HUES64 (cell line): Measurements from ENCODE around the gene POLR1E. TPM values are rescaled to one million over a fixed set of nuclear protein-coding genes. Genes with fewer than 3 reads are reported as not detected.

Experiments used
- H3K27ac ChIP-seq: 2 replicates; pipeline ENCODE4 v1.7.0; 2013; ENCODE audit warnings: low read depth, low read length, inconsistent platforms
- H3K27me3 ChIP-seq: 2 replicates; pipeline ENCODE4 v1.6.1; 2013; ENCODE audit warnings: mild to moderate bottlenecking, low read length; ENCODE audit not compliant: insufficient read depth
- H3K36me3 ChIP-seq: 2 replicates; pipeline ENCODE4 v1.6.1; 2013; ENCODE audit warnings: mild to moderate bottlenecking, low read length; ENCODE audit not compliant: insufficient read depth
- H3K4me1 ChIP-seq: 2 replicates; pipeline ENCODE4 v1.6.1; 2013; ENCODE audit warnings: mild to moderate bottlenecking, low read length, moderate library complexity; ENCODE audit not compliant: insufficient read depth
- H3K4me3 ChIP-seq: 2 replicates; pipeline ENCODE4 v1.5.1; 2013; ENCODE audit warnings: mild to moderate bottlenecking, low read length, moderate library complexity
- H3K9ac ChIP-seq: 2 replicates; pipeline ENCODE4 v1.6.1; 2013; ENCODE audit warnings: mild to moderate bottlenecking, low read depth, low read length
- H3K9me3 ChIP-seq: 2 replicates; pipeline ENCODE4 v1.6.1; 2013; ENCODE audit warnings: low read depth, low read length; ENCODE audit not compliant: insufficient read depth
- WGBS: fragments of 150-250, 120-280 bp; methylation state at CpG from one replicate; pipeline ENCODE4 v1.1.7; 2013; ENCODE audit warnings: missing lambda C conversion rate; 5-methylcytosine and 5-hydroxymethylcytosine counted together
- polyA plus RNA-seq, 2 experiments: library from polyadenylated mRNA; stranded (reverse); fragments of 50-300 nt; gene quantifications; one replicate each; pipeline ENCODE4 v1.2.3, GENCODE V29; 2013

Gene POLR1E
- polyA plus RNA-seq (2013, experiment 1 of 2), result 26.9 TPM
- 26.2 TPM for polyA plus RNA-seq (2013, experiment 2 of 2)

GRCh38 chr9:37485389-37486255 is at the start of gene POLR1E:
Gene POLR1E (plus strand): TSS chr9:37485948. CDS start chr9:37486048, 100 bp downstream.
- Histone ChIP-seq H3K4me3 (peak within 1 kb of the TSS; percentile 90), H3K27me3 (no peaks in the 10 kb centered on the region), H3K9ac (peak within 1 kb of the TSS; percentile 74), H3K4me1 (peaks cover 7% of the 10 kb centered on the region; the same call in 1 of the 2 replicates), H3K27ac (peak within 1 kb of the TSS; percentile 16; the same call in 1 of the 2 replicates), H3K9me3 (no peaks in the 10 kb centered on the region), H3K36me3 (peaks cover 33% of the 10 kb centered on the region)
- 7% methylated on average over 56 of the region's 56 CpGs for whole genome bisulfite sequencing

GRCh38 chr9:37436540-37436939 is 49.2 kb upstream of the POLR1E start:
- no peak overlapping the region for H3K9ac ChIP-seq
- WGBS, result 94% methylated on average over 5 of the region's 5 CpGs
- no peak overlapping the region for H3K27ac ChIP-seq
- H3K4me1 ChIP-seq, result peaks cover 18% of the 10 kb centered on the region
- H3K27me3 ChIP-seq, result no peaks in the 10 kb centered on the region
- H3K4me3 ChIP-seq, result no peak overlapping the region
- no peaks in the 10 kb centered on the region for H3K9me3 ChIP-seq
- peaks cover 92% of the 10 kb centered on the region for H3K36me3 ChIP-seq

GRCh38 chr9:37437010-37437409 is 48.7 kb upstream of the POLR1E start:
- WGBS, result 96% methylated on average over 6 of the region's 6 CpGs

GRCh38 chr9:37437621-37438020 is 48.1 kb upstream of the POLR1E start:
- 96% methylated on average over 4 of the region's 4 CpGs for whole genome bisulfite sequencing

More at GRCh38 chr9:37437010-37437409, 48.7 kb upstream of the POLR1E start:
- Histone ChIP-seq H3K4me3 (no peak overlapping the region), H3K4me1 (peaks cover 18% of the 10 kb centered on the region), H3K27me3 (no peaks in the 10 kb centered on the region), H3K36me3 (peaks cover 92% of the 10 kb centered on the region), H3K9me3 (no peaks in the 10 kb centered on the region), H3K27ac (no peak overlapping the region), H3K9ac (no peak overlapping the region)

GRCh38 chr9:37438359-37438758 is 47.4 kb upstream of the POLR1E start:
- WGBS, result 95% methylated on average over 3 of the region's 3 CpGs
- peaks cover 15% of the 10 kb centered on the region for H3K4me1 ChIP-seq
- no peaks in the 10 kb centered on the region for H3K9me3 ChIP-seq
- H3K27me3 ChIP-seq, result no peaks in the 10 kb centered on the region
- no peak overlapping the region for H3K9ac ChIP-seq
- H3K4me3 ChIP-seq, result no peak overlapping the region
- H3K27ac ChIP-seq, result no peak overlapping the region
- H3K36me3 ChIP-seq, result peaks cover 93% of the 10 kb centered on the region

More at GRCh38 chr9:37437621-37438020, 48.1 kb upstream of the POLR1E start:
- peaks cover 95% of the 10 kb centered on the region for H3K36me3 ChIP-seq
- H3K9me3 ChIP-seq, result no peaks in the 10 kb centered on the region
- H3K4me1 ChIP-seq, result peaks cover 18% of the 10 kb centered on the region
- no peak overlapping the region for H3K27ac ChIP-seq
- no peak overlapping the region for H3K4me3 ChIP-seq
- no peak overlapping the region for H3K9ac ChIP-seq
- H3K27me3 ChIP-seq, result no peaks in the 10 kb centered on the region

- Histone ChIP-seq H3K27ac (no peak overlapping the region), H3K4me1 (no peaks in the 10 kb centered on the region), H3K9ac (no peak overlapping the region), H3K9me3 (no peaks in the 10 kb centered on the region), H3K4me3 (no peak overlapping the region), H3K27me3 (no peaks in the 10 kb centered on the region), H3K36me3 (peaks cover 60% of the 10 kb centered on the region)
- 96% methylated on average over 21 of the region's 21 CpGs for WGBS
These were observed 43.9 kb upstream of the POLR1E start for GRCh38 chr9:37441776-37442370.

GRCh38 chr9:37442556-37442955 is 43.2 kb upstream of the POLR1E start:
- no peaks in the 10 kb centered on the region for H3K9me3 ChIP-seq
- H3K4me3 ChIP-seq, result no peak overlapping the region
- H3K27me3 ChIP-seq, result no peaks in the 10 kb centered on the region
- no peak overlapping the region for H3K27ac ChIP-seq
- no peaks in the 10 kb centered on the region for H3K4me1 ChIP-seq
- H3K36me3 ChIP-seq, result peaks cover 53% of the 10 kb centered on the region
- 99% methylated on average over 2 of the region's 2 CpGs for WGBS
- H3K9ac ChIP-seq, result no peak overlapping the region

- Histone ChIP-seq H3K36me3 (peaks cover 43% of the 10 kb centered on the region), H3K27ac (no peak overlapping the region), H3K27me3 (no peaks in the 10 kb centered on the region), H3K4me3 (no peak overlapping the region), H3K4me1 (no peaks in the 10 kb centered on the region), H3K9ac (no peak overlapping the region), H3K9me3 (no peaks in the 10 kb centered on the region)
- 96% methylated on average over 5 of the region's 5 CpGs for WGBS
These were observed 42.2 kb upstream of the POLR1E start for GRCh38 chr9:37443566-37443965.

GRCh38 chr9:37444890-37445289 is 40.9 kb upstream of the POLR1E start:
- no CpG with 5 or more reads among the region's 2 CpGs for WGBS
- H3K27me3 ChIP-seq, result no peaks in the 10 kb centered on the region
- peaks cover 35% of the 10 kb centered on the region for H3K36me3 ChIP-seq
- H3K4me1 ChIP-seq, result peaks cover 3% of the 10 kb centered on the region; the same call in 1 of the 2 replicates
- no peak overlapping the region for H3K4me3 ChIP-seq
- no peak overlapping the region for H3K27ac ChIP-seq
- H3K9me3 ChIP-seq, result no peaks in the 10 kb centered on the region
- no peak overlapping the region for H3K9ac ChIP-seq

- H3K4me3 ChIP-seq, result no peak overlapping the region
- H3K27ac ChIP-seq, result no peak overlapping the region
- H3K9ac ChIP-seq, result no peak overlapping the region
- WGBS, result 96% methylated on average over 4 of the region's 6 CpGs
- H3K36me3 ChIP-seq, result peaks cover 27% of the 10 kb centered on the region
- no peaks in the 10 kb centered on the region for H3K9me3 ChIP-seq
- no peaks in the 10 kb centered on the region for H3K27me3 ChIP-seq
- H3K4me1 ChIP-seq, result peaks cover 7% of the 10 kb centered on the region; the same call in 1 of the 2 replicates
These were observed 39.9 kb upstream of the POLR1E start for GRCh38 chr9:37445832-37446231.

- H3K27ac ChIP-seq, result no peak overlapping the region
- H3K9ac ChIP-seq, result no peak overlapping the region
- H3K27me3 ChIP-seq, result no peaks in the 10 kb centered on the region
- 94% methylated on average over 4 of the region's 4 CpGs for WGBS
- peaks cover 7% of the 10 kb centered on the region; the same call in 1 of the 2 replicates for H3K4me1 ChIP-seq
- no peaks in the 10 kb centered on the region for H3K9me3 ChIP-seq
- H3K4me3 ChIP-seq, result no peak overlapping the region
- H3K36me3 ChIP-seq, result peaks cover 21% of the 10 kb centered on the region
These were observed 39.3 kb upstream of the POLR1E start for GRCh38 chr9:37446401-37446800.
